ENCODE data around the gene JAKMIP1. TPM values are rescaled to one million over a fixed set of nuclear protein-coding genes. Genes with fewer than 3 reads are reported as not detected.

Gene JAKMIP1
- total and polyA plus RNA-seq, 2 experiments from 2014 or later = not detected

GRCh38 chr4:6079965-6080364 is 120.4 kb downstream of the JAKMIP1 start:
- no peaks in the 10 kb centered on the region for H3K9me3 ChIP-seq (ENCODE audit: low read depth)
- no peaks in the 10 kb centered on the region for H3K9me2 ChIP-seq (ENCODE audit: insufficient read depth)
- WGBS, 2 experiments (ENCODE audit: low coverage in 1 of 2, low lambda C conversion rate in 2 of 2, missing lambda C conversion rate in 2 of 2) = 47 to 48% methylated on average over 12 of the region's 12 CpGs
- no peak overlapping the region for H3K4me2 ChIP-seq (ENCODE audit: unreplicated experiment)
- H3K27ac ChIP-seq = no peak overlapping the region
- in situ Hi-C loops (cut with MboI) = no loop called here
- H4K20me1 ChIP-seq (ENCODE audit: insufficient read depth) = no peaks in the 10 kb centered on the region
- DNase-seq = no peak
- H3K9ac ChIP-seq = no peak overlapping the region
- H3K79me2 ChIP-seq (ENCODE audit: insufficient read depth) = no peaks in the 10 kb centered on the region
- H3K4me3 ChIP-seq = no peak overlapping the region
- H3F3A ChIP-seq (ENCODE audit: insufficient read depth) = no peaks in the 10 kb centered on the region
- H3K36me3 ChIP-seq (ENCODE audit: low read depth) = no peaks in the 10 kb centered on the region
- H3K4me1 ChIP-seq (ENCODE audit: insufficient read depth) = no peaks in the 10 kb centered on the region
- H3K27me3 ChIP-seq (replicated peaks; ENCODE audit: insufficient read depth) = no peaks in the 10 kb centered on the region; the same call in 1 of the 2 replicates
- no peak for TF ChIP-seq EZH2 (IDR thresholded peaks at IDR 0.05; ENCODE audit: insufficient read depth, poor library complexity, severe bottlenecking)
- TF ChIP-seq EZH2phosphoT487 (IDR thresholded peaks at IDR 0.05; ENCODE audit: insufficient read depth, low read depth) = no peak
- H2AFZ ChIP-seq = no peak overlapping the region

GRCh38 chr4:6078560-6078959 is 121.8 kb downstream of the JAKMIP1 start:
- Histone ChIP-seq H3K4me1 (ENCODE audit: insufficient read depth) (no peaks in the 10 kb centered on the region), H3K4me3 (no peak overlapping the region), H3K9ac (no peak overlapping the region), H2AFZ (no peak overlapping the region), H4K20me1 (ENCODE audit: insufficient read depth) (no peaks in the 10 kb centered on the region), H3K79me2 (ENCODE audit: insufficient read depth) (no peaks in the 10 kb centered on the region), H3K9me2 (ENCODE audit: insufficient read depth) (no peaks in the 10 kb centered on the region), H3K36me3 (ENCODE audit: low read depth) (no peaks in the 10 kb centered on the region), H3F3A (ENCODE audit: insufficient read depth) (no peaks in the 10 kb centered on the region), H3K9me3 (ENCODE audit: low read depth) (no peaks in the 10 kb centered on the region), H3K27me3 (replicated peaks; ENCODE audit: insufficient read depth) (no peaks in the 10 kb centered on the region), H3K27ac (no peak overlapping the region), H3K4me2 (ENCODE audit: unreplicated experiment) (no peak overlapping the region)
- TF ChIP-seq EZH2phosphoT487 (IDR thresholded peaks at IDR 0.05; ENCODE audit: insufficient read depth, low read depth) (no peak), EZH2 (IDR thresholded peaks at IDR 0.05; ENCODE audit: insufficient read depth, poor library complexity, severe bottlenecking) (no peak)
- no peak for DNase-seq
- in situ Hi-C loops (cut with MboI) = no loop called here
- WGBS, 2 experiments (ENCODE audit: low coverage in 1 of 2, low lambda C conversion rate in 2 of 2, missing lambda C conversion rate in 2 of 2) = 6 to 10% methylated on average over 7 of the region's 7 CpGs

GRCh38 chr4:6076391-6076790 is 124.0 kb downstream of the JAKMIP1 start:
- Histone ChIP-seq H3K4me1 (ENCODE audit: insufficient read depth) (no peaks in the 10 kb centered on the region), H3K36me3 (ENCODE audit: low read depth) (no peaks in the 10 kb centered on the region), H3K9me2 (ENCODE audit: insufficient read depth) (no peaks in the 10 kb centered on the region), H3K79me2 (ENCODE audit: insufficient read depth) (no peaks in the 10 kb centered on the region), H3K27me3 (replicated peaks; ENCODE audit: insufficient read depth) (no peaks in the 10 kb centered on the region), H3K4me3 (no peak overlapping the region), H3K9ac (no peak overlapping the region), H3K9me3 (ENCODE audit: low read depth) (no peaks in the 10 kb centered on the region), H3K27ac (no peak overlapping the region), H2AFZ (no peak overlapping the region), H4K20me1 (ENCODE audit: insufficient read depth) (no peaks in the 10 kb centered on the region), H3K4me2 (ENCODE audit: unreplicated experiment) (no peak overlapping the region), H3F3A (ENCODE audit: insufficient read depth) (no peaks in the 10 kb centered on the region)
- WGBS, 2 experiments (ENCODE audit: low coverage in 1 of 2, low lambda C conversion rate in 2 of 2, missing lambda C conversion rate in 2 of 2) = 27 to 35% methylated on average over 1 of the region's 1 CpG
- TF ChIP-seq EZH2phosphoT487 (IDR thresholded peaks at IDR 0.05; ENCODE audit: insufficient read depth, low read depth) (no peak), EZH2 (IDR thresholded peaks at IDR 0.05; ENCODE audit: insufficient read depth, poor library complexity, severe bottlenecking) (no peak)
- no peak for DNase-seq
- in situ Hi-C loops (cut with MboI) = no loop called here

GRCh38 chr4:6074758-6075157 is 125.6 kb downstream of the JAKMIP1 start:
- Histone ChIP-seq H3K9me2 (ENCODE audit: insufficient read depth) (no peaks in the 10 kb centered on the region), H3K4me1 (ENCODE audit: insufficient read depth) (no peaks in the 10 kb centered on the region), H3K4me3 (no peak overlapping the region), H3K36me3 (ENCODE audit: low read depth) (no peaks in the 10 kb centered on the region), H3K9me3 (ENCODE audit: low read depth) (no peaks in the 10 kb centered on the region), H3K79me2 (ENCODE audit: insufficient read depth) (no peaks in the 10 kb centered on the region), H3K9ac (no peak overlapping the region), H2AFZ (no peak overlapping the region), H3K4me2 (ENCODE audit: unreplicated experiment) (no peak overlapping the region), H4K20me1 (ENCODE audit: insufficient read depth) (no peaks in the 10 kb centered on the region), H3F3A (ENCODE audit: insufficient read depth) (no peaks in the 10 kb centered on the region), H3K27me3 (replicated peaks; ENCODE audit: insufficient read depth) (no peaks in the 10 kb centered on the region), H3K27ac (no peak overlapping the region)
- no peak for DNase-seq
- 26 to 31% methylated on average over 6 of the region's 6 CpGs for WGBS, 2 experiments (ENCODE audit: low coverage in 1 of 2, low lambda C conversion rate in 2 of 2, missing lambda C conversion rate in 2 of 2)
- in situ Hi-C loops (cut with MboI) = no loop called here
- TF ChIP-seq EZH2phosphoT487 (IDR thresholded peaks at IDR 0.05; ENCODE audit: insufficient read depth, low read depth) = no peak
- no peak for TF ChIP-seq EZH2 (IDR thresholded peaks at IDR 0.05; ENCODE audit: insufficient read depth, poor library complexity, severe bottlenecking)

Measured in GM23248 (cell line).